Measurements from ENCODE around the gene ZIM2.
A peak's percentile ranks its signal among the peaks of the same experiment; 100 is the strongest.

- TF ChIP-seq POLR2A (IDR thresholded peaks at IDR 0.05; ENCODE audit: borderline replicate concordance, extremely low read depth, insufficient read depth, insufficient read length) (no peak), CTCF (IDR thresholded peaks at IDR 0.05 in 2 of 3, conservative IDR thresholded peaks at IDR 0.05 in 1 of 3; ENCODE audit: borderline replicate concordance in 1 of 3, insufficient read depth in 1 of 3, low read depth in 2 of 3, low read length in 2 of 3) (peak in 1 of 3 experiments; percentile 24; a peak in 1 of 6 replicates), ZFX (IDR thresholded peaks at IDR 0.05) (no peak)
Observed at GRCh38 chr19:56725829-56726424, 114.6 kb downstream of the ZIM2 start.
